Endothelial cell of umbilical vein (primary cell): ENCODE measurements around the gene SCAMP5. TPM values are rescaled to one million over a fixed set of nuclear protein-coding genes. Genes with fewer than 3 reads are reported as not detected.

Source experiments
- BruUV-seq: library from RNA; stranded (reverse); fragments of 400-500 nt; replicated peaks from 2 replicates; lab custom pipeline; 2021; lab: Mats Ljungman, UMichigan
- CTCF ChIA-PET: fragments of 300-600, 350-600 bp; sonication (Branson Sonifier 250); formaldehyde crosslinking; loops from one replicate; lab custom pipeline; 2021; ENCODE audit warnings: antibody characterized with exemption, inconsistent platforms; lab: Charles Lee
- POLR2A ChIA-PET: fragments of 300-600, 350-600 bp; sonication (Branson Sonifier 250); formaldehyde crosslinking; loops from one replicate; lab custom pipeline; 2021; ENCODE audit warnings: antibody characterized with exemption, inconsistent platforms; lab: Charles Lee
- DNase-seq: peaks from one replicate; pipeline ENCODE4 v3.0.0-alpha.2; 2011; ENCODE audit warnings: low read depth, low spot score
- FAIRE-seq: peaks from 2 replicates; lab custom pipeline; 2011; peaks lifted over from hg19 to GRCh38; lab: Jason Lieb, UNC
- H2AFZ ChIP-seq: 2 replicates; pipeline ENCODE4 v1.6.0; 2012; ENCODE audit warnings: low read depth, low read length, control low read depth, inconsistent platforms
- H3K27ac ChIP-seq: 2 replicates; pipeline ENCODE4 v1.5.1; 2011; ENCODE audit warnings: low read depth, mild to moderate bottlenecking, control low read depth, low read length, moderate library complexity; ENCODE audit not compliant: insufficient read depth
- H3K27me3 ChIP-seq, 2 experiments: 2 replicates each; pipeline versions ENCODE4 v1.6.0 to v1.6.1; 2011; ENCODE audit warnings: low read length in 2 of 2, mixed read lengths in 1 of 2; ENCODE audit not compliant: control insufficient read depth in 2 of 2, insufficient read depth in 2 of 2
- H3K36me3 ChIP-seq, 2 experiments: 2 replicates in 1 of 2; 3 replicates in 1 of 2; pipeline ENCODE4 v1.5.1; 2011; ENCODE audit warnings: low read length in 2 of 2, mild to moderate bottlenecking in 1 of 2, moderate library complexity in 1 of 2; ENCODE audit not compliant: control insufficient read depth in 2 of 2, insufficient read depth in 2 of 2; ENCODE audit errors: extremely low read depth in 1 of 2
- H3K4me1 ChIP-seq: 3 replicates; pipeline ENCODE4 v1.5.1; 2011; ENCODE audit warnings: mild to moderate bottlenecking, low read length; ENCODE audit not compliant: control insufficient read depth, insufficient read depth; ENCODE audit errors: extremely low read depth
- H3K4me2 ChIP-seq: 2 replicates; pipeline ENCODE4 v1.6.1; 2011; ENCODE audit warnings: low read length, control low read depth, mixed read lengths; ENCODE audit not compliant: insufficient read depth
- H3K4me3 ChIP-seq, 3 experiments: fragments of 200-600 bp in 1 of 3; sonication (generic), shearing (Covaris generic) in 1 of 3; replicated peaks in 1 of 3; 2 replicates each; pipeline ENCODE4 v1.5.1; 2011 to 2016; ENCODE audit warnings: control low read depth in 3 of 3, low read length in 3 of 3, mild to moderate bottlenecking in 2 of 3, inconsistent platforms in 1 of 3, low read depth in 1 of 3, moderate library complexity in 1 of 3; ENCODE audit not compliant: insufficient read depth in 1 of 3
- H3K79me2 ChIP-seq: 2 replicates; pipeline ENCODE4 v1.6.0; 2012; ENCODE audit warnings: low read length, inconsistent platforms; ENCODE audit not compliant: control insufficient read depth, insufficient read depth
- H3K9ac ChIP-seq: replicated peaks from 2 replicates; pipeline ENCODE3; 2011; ENCODE audit warnings: low read length, control low read depth; ENCODE audit not compliant: insufficient read depth; ENCODE audit errors: extremely low read depth
- H3K9me1 ChIP-seq: replicated peaks from 3 replicates; pipeline ENCODE4 v1.6.0; 2011; ENCODE audit warnings: mild to moderate bottlenecking, low read length; ENCODE audit not compliant: control insufficient read depth, insufficient read depth; ENCODE audit errors: extremely low read depth
- H3K9me3 ChIP-seq: replicated peaks from 2 replicates; pipeline ENCODE4 v1.5.1; 2012; ENCODE audit warnings: low read length, inconsistent platforms; ENCODE audit not compliant: control insufficient read depth, insufficient read depth
- H4K20me1 ChIP-seq: replicated peaks from 2 replicates; pipeline ENCODE3; 2011; ENCODE audit warnings: mild to moderate bottlenecking, low read length; ENCODE audit not compliant: control insufficient read depth, insufficient read depth; ENCODE audit errors: extremely low read depth
- CTCF ChIP-seq, 2 donors: IDR thresholded peaks; 1 replicate in 1 of 2; 2 replicates in 1 of 2; pipeline ENCODE4 v1.5.1; 2011; ENCODE audit warnings: low read length in 2 of 2, mild to moderate bottlenecking in 2 of 2, moderate library complexity in 2 of 2, control low read depth in 1 of 2, inconsistent platforms in 1 of 2, low read depth in 1 of 2; ENCODE audit not compliant: insufficient read depth in 1 of 2; ENCODE audit errors: extremely low read depth in 1 of 2
- EZH2 ChIP-seq: IDR thresholded peaks from 2 replicates; pipeline ENCODE4 v1.6.1; 2012; ENCODE audit warnings: borderline replicate concordance, low read depth, mild to moderate bottlenecking, moderate library complexity, low read length, inconsistent platforms; ENCODE audit not compliant: severe bottlenecking
- FOS ChIP-seq: IDR thresholded peaks from 2 replicates; pipeline ENCODE4 v1.6.1; 2011; ENCODE audit warnings: mild to moderate bottlenecking, low read length, moderate library complexity, borderline replicate concordance; ENCODE audit not compliant: insufficient read depth
- GATA2 ChIP-seq: IDR thresholded peaks from 2 replicates; pipeline ENCODE4 v1.7.0; 2011; ENCODE audit warnings: low read depth, mild to moderate bottlenecking, moderate library complexity, mixed read lengths, low read length; ENCODE audit not compliant: insufficient read length, insufficient read depth
- JUN ChIP-seq: IDR thresholded peaks from 2 replicates; pipeline ENCODE4 v1.6.1; 2011; ENCODE audit warnings: borderline replicate concordance, low read depth; ENCODE audit not compliant: insufficient read length, insufficient read depth
- MAX ChIP-seq: IDR thresholded peaks from 2 replicates; pipeline ENCODE4 v1.6.1; 2011; ENCODE audit not compliant: insufficient read depth, insufficient read length
- MYC ChIP-seq: IDR thresholded peaks from one replicate; pipeline ENCODE4 v1.6.1; 2011; ENCODE audit warnings: mild to moderate bottlenecking, low read depth, low read length
- POLR2A ChIP-seq: IDR thresholded peaks from 2 replicates; pipeline ENCODE4 v1.6.1; 2012; ENCODE audit warnings: low read depth, mild to moderate bottlenecking, control low read depth, low read length
- POLR2AphosphoS5 ChIP-seq: IDR thresholded peaks from 2 replicates; pipeline ENCODE4 v1.6.1; 2012; ENCODE audit warnings: low read depth, mild to moderate bottlenecking, control low read depth, low read length, moderate library complexity; ENCODE audit not compliant: insufficient read depth
- dilution Hi-C: fragments of 300-500 bp; cut with MboI; formaldehyde crosslinking; loops from one replicate; pipeline ENCODE4 v1.15.0; 2019; ENCODE audit warnings: low sequenced_read_pairs; ENCODE audit not compliant: extremely low pct_ligation_motif_present
- intact Hi-C: fragments of 100-400 bp; cut with micrococcal nuclease; formaldehyde crosslinking; loops from one replicate; pipeline ENCODE4 v1.10.0; 2022
- polyA plus RNA-seq, 4 experiments: library from polyadenylated mRNA; depleted of rRNA in 3 of 4; stranded (reverse) in 3 of 4; unstranded in 1 of 4; fragments of >200 nt; gene quantifications; 2 replicates each; pipeline versions ENCODE4 v1.2.1 to v1.2.3, GENCODE V29; 2011 to 2012; ENCODE audit warnings: missing spikeins in 1 of 4
- total RNA-seq: library from RNA; stranded (reverse); gene quantifications from 2 replicates; pipeline ENCODE4 v1.2.3, GENCODE V29; 2021

The SCAMP5 gene
- total and polyA plus RNA-seq, 2 donors (not counting 3 experiments of a cell fraction or from before 2014, with no cell fraction given), result 1.9 to 6.2 TPM

GRCh38 chr15:75021341-75021740 is 26.0 kb downstream of the SCAMP5 start:
- TF ChIP-seq EZH2 (no peak), GATA2 (no peak), MYC (no peak), POLR2A (no peak), CTCF (IDR thresholded peaks at IDR 0.05; ENCODE audit: extremely low read depth in 1 of 2, insufficient read depth in 1 of 2, low read depth in 1 of 2, low read length in 2 of 2) (no peak), MAX (no peak), POLR2AphosphoS5 (no peak), FOS (no peak), JUN (no peak)
- intact Hi-C loops, result loop anchor here (5.0 to 10.0 kb wide), 3 partner anchors 253 to 606 kb away; partner anchors contain the start of gene SNUPN
- ChIA-PET CTCF (interaction anchor here (0.8 to 1.4 kb wide), 2 partner anchors 8 to 33 kb away, joined by 3 to 4 read pairs; no protein-coding TSS in a partner anchor), POLR2A (no interaction called here)
- no peaks in the 10 kb centered on the region for H3K27me3 ChIP-seq
- H3K4me2 ChIP-seq, result no peak overlapping the region
- no TSS peak for BruUV-seq
- H3K27ac ChIP-seq, result no peak overlapping the region
- FAIRE-seq (no peak), DNase-seq (no peak)
- H3K9me3 ChIP-seq, result no peaks in the 10 kb centered on the region
- dilution Hi-C loops, result no loop called here
- no peak overlapping the region for H3K9ac ChIP-seq
- H3K4me1 ChIP-seq, result no peaks in the 10 kb centered on the region
- no peaks in the 10 kb centered on the region for H4K20me1 ChIP-seq
- no peaks in the 10 kb centered on the region for H3K36me3 ChIP-seq
- H3K4me3 ChIP-seq, result no peak overlapping the region
- H2AFZ ChIP-seq, result no peak overlapping the region
- H3K9me1 ChIP-seq, result no peaks in the 10 kb centered on the region
- H3K79me2 ChIP-seq, result peaks cover 3% of the 10 kb centered on the region
